HG03175 (cell line): Measurements from ENCODE around the gene AIG1.
A peak's percentile ranks its signal among the peaks of the same experiment; 100 is the strongest.
"Not testable (repeated sequence)": the region's sequence is repeated elsewhere in the genome, so short reads cannot be mapped to it uniquely, and the experiment has no call there.

ENCODE experiments used
- ATAC-seq: cut with Tn5 transposase; IDR thresholded peaks from one replicate; pipeline ENCODE4 v1.9.1; 2021; ENCODE audit warnings: mild to moderate bottlenecking, moderate library complexity; ENCODE audit not compliant: unreplicated experiment

AIG1 gene

GRCh38 chr6:143060806-143061596, at the start of gene AIG1:
Gene AIG1, plus strand, starts transcription at chr6:143060889. Its CDS starts 37 bp downstream, at chr6:143060926.
- ATAC-seq = peak; percentile 73

- no peak for ATAC-seq
Measured at GRCh38 chr6:143014764-143015163, 45.9 kb upstream of the AIG1 start.

- ATAC-seq = no peak
Measured at GRCh38 chr6:143015300-143015706, 45.4 kb upstream of the AIG1 start.

- ATAC-seq = no peak
Measured at GRCh38 chr6:143018955-143019354, 41.7 kb upstream of the AIG1 start.

GRCh38 chr6:143020862-143021261, 39.8 kb upstream of the AIG1 start:
- ATAC-seq = not testable (repeated sequence)

GRCh38 chr6:143021543-143021942, 39.1 kb upstream of the AIG1 start:
- ATAC-seq = no peak

GRCh38 chr6:143022587-143022986, 38.1 kb upstream of the AIG1 start:
- no peak for ATAC-seq

GRCh38 chr6:143023695-143024094, 37.0 kb upstream of the AIG1 start:
- ATAC-seq = no peak

GRCh38 chr6:143024977-143025376, 35.7 kb upstream of the AIG1 start:
- ATAC-seq = no peak

GRCh38 chr6:143026696-143027449, 33.8 kb upstream of the AIG1 start:
- no peak for ATAC-seq

GRCh38 chr6:143034689-143035334, 25.9 kb upstream of the AIG1 start:
- ATAC-seq = no peak

- ATAC-seq = no peak
Measured at GRCh38 chr6:143037470-143037869, 23.2 kb upstream of the AIG1 start.

- no peak for ATAC-seq
Measured at GRCh38 chr6:143038833-143039232, 21.9 kb upstream of the AIG1 start.

GRCh38 chr6:143039548-143039947, 21.1 kb upstream of the AIG1 start:
- ATAC-seq = no peak

- no peak for ATAC-seq
Measured at GRCh38 chr6:143040018-143040417, 20.7 kb upstream of the AIG1 start.

- ATAC-seq = not testable (repeated sequence)
Measured at GRCh38 chr6:143044345-143044744, 16.3 kb upstream of the AIG1 start.

GRCh38 chr6:143049611-143050010, 11.1 kb upstream of the AIG1 start:
- no peak for ATAC-seq

GRCh38 chr6:143050509-143050908, 10.2 kb upstream of the AIG1 start:
- ATAC-seq = no peak

GRCh38 chr6:143052282-143052681, 8.4 kb upstream of the AIG1 start:
- no peak for ATAC-seq

GRCh38 chr6:143053856-143054255, 6.8 kb upstream of the AIG1 start:
- ATAC-seq = no peak

GRCh38 chr6:143054329-143054728, 6.4 kb upstream of the AIG1 start:
- ATAC-seq = no peak

GRCh38 chr6:143055213-143055612, 5.5 kb upstream of the AIG1 start:
- ATAC-seq = no peak
